ENCODE measurements around the gene C16orf89. TPM values are rescaled to one million over a fixed set of nuclear protein-coding genes. Genes with fewer than 3 reads are reported as not detected.
"Not testable (repeated sequence)": the region's sequence is repeated elsewhere in the genome, so short reads cannot be mapped to it uniquely, and the experiment has no call there.

The C16orf89 gene
- polyA plus RNA-seq, 3 donors = not detected

DNA sequence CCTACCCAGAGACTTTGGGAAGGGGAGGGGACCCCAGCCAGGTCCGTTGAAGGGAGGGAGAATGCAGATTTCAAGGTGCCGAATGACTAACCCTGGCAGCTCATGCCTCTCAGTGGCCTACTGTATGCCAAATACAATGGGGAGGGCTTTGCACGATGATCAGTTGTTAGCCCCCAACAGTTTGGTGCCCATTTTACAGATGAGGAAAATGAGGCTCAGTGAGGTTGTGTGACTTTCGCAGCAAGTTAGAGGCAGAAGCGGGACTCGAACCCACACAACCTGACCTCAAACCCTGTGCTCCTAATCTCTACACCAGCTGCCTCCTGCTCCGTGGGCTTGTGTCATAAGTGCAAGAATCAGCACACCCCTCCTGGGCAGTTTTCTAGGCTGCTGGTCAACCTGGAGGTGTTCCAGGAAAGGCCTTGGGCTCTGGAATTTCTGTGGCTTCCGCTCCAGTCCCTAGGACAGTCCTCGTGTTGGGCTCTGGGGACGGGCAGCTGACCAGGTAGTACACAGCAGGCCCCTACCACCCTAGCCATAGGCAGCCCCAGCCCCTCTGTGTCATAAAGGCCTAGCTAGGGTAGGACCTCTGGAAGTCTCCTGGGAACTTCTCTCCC, 20.1 kb downstream of the C16orf89 start:
- H3K27me3 ChIP-seq (ENCODE audit: control insufficient read depth in 2 of 2, insufficient read depth in 2 of 2, low read length in 2 of 2) = peaks cover 0 to 5% of the 10 kb centered on the region in 2 donors
- Mint-ChIP-seq H3K27me3 (ENCODE audit: low read depth in 3 of 3) (peaks cover 8 to 18% (median 13%) of the 10 kb centered on the region in 3 donors), H3K36me3 (no peaks in the 10 kb centered on the region), H3K27ac (no peak overlapping the region), H3K4me1 (no peaks in the 10 kb centered on the region), H3K4me3 (no peak overlapping the region), H3K9me3 (peaks cover 3 to 18% (median 11%) of the 10 kb centered on the region in 7 donors)
- H3K79me2 ChIP-seq (ENCODE audit: insufficient read depth, low read length) = no peaks in the 10 kb centered on the region
- no peaks in the 10 kb centered on the region for H4K20me1 ChIP-seq (ENCODE audit: insufficient read depth, low read length)
- no peak for TF ChIP-seq CTCF (IDR thresholded peaks at IDR 0.05)
- no peak overlapping the region for H2AFZ ChIP-seq (ENCODE audit: insufficient read depth, low read depth, low read length, poor library complexity, severe bottlenecking)
- no peaks in the 10 kb centered on the region for H3K4me1 ChIP-seq (ENCODE audit: control insufficient read depth in 1 of 2, insufficient read depth in 2 of 2, low read length in 2 of 2)
- no peaks in the 10 kb centered on the region for H3K36me3 ChIP-seq (replicated peaks in 1 of 2; ENCODE audit: control insufficient read depth in 1 of 2, insufficient read depth in 2 of 2, low read length in 2 of 2)
- no peak for DNase-seq
- WGBS (ENCODE audit: insufficient coverage) = 93% methylated on average over 4 of the region's 10 CpGs
- H3K4me2 ChIP-seq (replicated peaks; ENCODE audit: extremely low read depth, low read length, poor library complexity, severe bottlenecking) = no peak overlapping the region
- no peak overlapping the region for H3K4me3 ChIP-seq (replicated peaks in 1 of 3; ENCODE audit: low read depth in 2 of 3, low read length in 3 of 3)
- H3K9me3 ChIP-seq (replicated peaks in 1 of 2; ENCODE audit: control insufficient read depth in 1 of 2, insufficient read depth in 1 of 2, low read length in 2 of 2) = peaks cover 0 to 5% of the 10 kb centered on the region in 2 donors
- no peak overlapping the region for H3K27ac ChIP-seq (ENCODE audit: low read depth in 1 of 2, low read length in 2 of 2)
- H3K9ac ChIP-seq (ENCODE audit: insufficient read depth, low read length, poor library complexity, severe bottlenecking) = no peak overlapping the region
- intact Hi-C loops (cut with micrococcal nuclease) = no loop called here

GRCh38 chr16:5044581-5044980, 21.2 kb downstream of the C16orf89 start:
- H3K4me1 Mint-ChIP-seq; H2AFZ ChIP-seq (ENCODE audit: insufficient read depth, low read depth, low read length, poor library complexity, severe bottlenecking); H3K4me1 ChIP-seq (ENCODE audit: control insufficient read depth in 1 of 2, insufficient read depth in 2 of 2, low read length in 2 of 2); H3K4me2 ChIP-seq (replicated peaks; ENCODE audit: extremely low read depth, low read length, poor library complexity, severe bottlenecking); H3K9me3 ChIP-seq (replicated peaks in 1 of 2; ENCODE audit: control insufficient read depth in 1 of 2, insufficient read depth in 1 of 2, low read length in 2 of 2); H3K9ac ChIP-seq (ENCODE audit: insufficient read depth, low read length, poor library complexity, severe bottlenecking); H3K27ac ChIP-seq (ENCODE audit: low read depth in 1 of 2, low read length in 2 of 2); H4K20me1 ChIP-seq (ENCODE audit: insufficient read depth, low read length); DNase-seq; H3K27ac Mint-ChIP-seq; intact Hi-C loops (cut with micrococcal nuclease); H3K36me3 Mint-ChIP-seq; H3K36me3 ChIP-seq (replicated peaks in 1 of 2; ENCODE audit: control insufficient read depth in 1 of 2, insufficient read depth in 2 of 2, low read length in 2 of 2); H3K4me3 ChIP-seq (replicated peaks in 1 of 3; ENCODE audit: low read depth in 2 of 3, low read length in 3 of 3); H3K27me3 ChIP-seq (ENCODE audit: control insufficient read depth in 2 of 2, insufficient read depth in 2 of 2, low read length in 2 of 2); H3K79me2 ChIP-seq (ENCODE audit: insufficient read depth, low read length); H3K4me3 Mint-ChIP-seq: not testable (repeated sequence)
- H3K27me3 Mint-ChIP-seq (ENCODE audit: low read depth in 3 of 3) = peaks cover 4 to 15% (median 10%) of the 10 kb centered on the region in 3 donors
- H3K9me3 Mint-ChIP-seq = peaks cover 2 to 11% (median 9%) of the 10 kb centered on the region in 7 donors
- 96% methylated on average over 7 of the region's 11 CpGs for WGBS (ENCODE audit: insufficient coverage)

Measured in CD14-positive monocyte (primary cell).